AG10803 (cell line): ENCODE results near the gene PSMD4.

Source experiments
- DNase-seq: peaks from one replicate; pipeline ENCODE4 v3.0.0; 2010; ENCODE audit warnings: low read depth
- H3K4me3 ChIP-seq: 2 replicates; pipeline ENCODE4 v1.5.1; 2011; ENCODE audit warnings: mild to moderate bottlenecking, low read length, control low read depth
- TF ChIP-seq, protein P1 (sequence below): conservative IDR thresholded peaks from 2 replicates; pipeline ENCODE4 v1.5.1; 2011; ENCODE audit warnings: mild to moderate bottlenecking, low read length, control low read depth, inconsistent platforms

PSMD4 gene

DNA sequence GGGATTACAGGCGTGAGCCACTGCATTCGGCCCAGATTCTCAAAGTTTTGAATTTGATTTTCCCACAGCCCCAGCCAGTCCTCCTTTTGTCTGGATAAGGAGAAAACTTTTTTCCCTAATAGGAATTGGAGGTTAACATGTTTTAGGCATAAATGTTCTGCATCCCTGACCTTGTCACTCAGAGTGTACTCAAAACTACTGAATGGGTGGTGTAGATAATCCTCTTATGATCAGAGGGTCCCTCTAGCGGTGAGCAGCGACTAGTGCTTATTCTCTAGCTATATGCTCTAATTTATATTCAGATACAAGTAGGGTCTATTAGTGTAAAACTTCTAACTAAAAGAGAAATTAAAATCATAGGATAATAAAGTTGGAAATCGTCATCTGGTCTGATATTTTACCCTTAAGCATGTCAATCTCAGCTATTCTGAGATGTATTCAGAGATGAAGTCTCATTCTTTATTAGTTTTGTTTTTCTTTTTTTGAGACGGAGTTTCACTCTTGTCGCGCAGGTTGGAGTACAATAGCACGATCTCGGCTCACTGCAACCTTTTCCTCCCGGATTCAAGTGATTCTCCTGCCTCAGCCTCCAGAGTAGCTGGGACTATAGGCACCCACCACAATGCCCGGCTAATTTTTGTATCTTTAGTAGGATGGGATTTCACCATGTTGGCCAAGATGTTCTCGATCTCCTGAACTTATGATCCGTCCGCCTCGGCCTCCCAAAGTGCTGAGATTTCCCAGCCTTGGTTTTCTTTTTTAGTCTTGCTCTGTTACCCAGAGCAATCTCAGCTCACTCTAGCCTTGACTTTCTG, 2.7 kb upstream of the PSMD4 start:
- peak; percentile 83 for DNase-seq
- H3K4me3 ChIP-seq, result no peak overlapping the region
- TF ChIP-seq, protein P1, sequence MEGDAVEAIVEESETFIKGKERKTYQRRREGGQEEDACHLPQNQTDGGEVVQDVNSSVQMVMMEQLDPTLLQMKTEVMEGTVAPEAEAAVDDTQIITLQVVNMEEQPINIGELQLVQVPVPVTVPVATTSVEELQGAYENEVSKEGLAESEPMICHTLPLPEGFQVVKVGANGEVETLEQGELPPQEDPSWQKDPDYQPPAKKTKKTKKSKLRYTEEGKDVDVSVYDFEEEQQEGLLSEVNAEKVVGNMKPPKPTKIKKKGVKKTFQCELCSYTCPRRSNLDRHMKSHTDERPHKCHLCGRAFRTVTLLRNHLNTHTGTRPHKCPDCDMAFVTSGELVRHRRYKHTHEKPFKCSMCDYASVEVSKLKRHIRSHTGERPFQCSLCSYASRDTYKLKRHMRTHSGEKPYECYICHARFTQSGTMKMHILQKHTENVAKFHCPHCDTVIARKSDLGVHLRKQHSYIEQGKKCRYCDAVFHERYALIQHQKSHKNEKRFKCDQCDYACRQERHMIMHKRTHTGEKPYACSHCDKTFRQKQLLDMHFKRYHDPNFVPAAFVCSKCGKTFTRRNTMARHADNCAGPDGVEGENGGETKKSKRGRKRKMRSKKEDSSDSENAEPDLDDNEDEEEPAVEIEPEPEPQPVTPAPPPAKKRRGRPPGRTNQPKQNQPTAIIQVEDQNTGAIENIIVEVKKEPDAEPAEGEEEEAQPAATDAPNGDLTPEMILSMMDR, result peak; percentile 94

DNA sequence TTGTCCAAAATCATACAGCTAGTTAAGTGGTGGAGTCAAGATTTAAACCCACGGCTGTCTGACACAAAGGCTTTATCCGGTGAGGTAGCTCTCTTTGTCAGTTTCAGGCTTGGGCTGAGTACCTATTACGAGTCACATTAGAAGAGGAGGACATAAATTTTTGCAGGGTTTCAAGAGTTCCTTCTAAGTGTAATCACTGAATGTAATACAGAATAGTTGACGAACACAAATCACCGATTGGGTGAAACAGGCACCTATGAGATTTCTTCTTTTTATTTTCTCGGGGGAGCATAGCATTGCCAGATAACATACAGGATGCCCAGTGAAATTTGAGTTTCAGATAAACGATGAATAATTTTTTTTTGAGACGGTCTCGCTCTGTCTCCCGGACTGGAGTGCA, 847 bp downstream of the PSMD4 start:
- DNase-seq, result no peak
- TF ChIP-seq, protein P1, result no peak
- H3K4me3 ChIP-seq, result peak overlapping the region; percentile 87

DNA sequence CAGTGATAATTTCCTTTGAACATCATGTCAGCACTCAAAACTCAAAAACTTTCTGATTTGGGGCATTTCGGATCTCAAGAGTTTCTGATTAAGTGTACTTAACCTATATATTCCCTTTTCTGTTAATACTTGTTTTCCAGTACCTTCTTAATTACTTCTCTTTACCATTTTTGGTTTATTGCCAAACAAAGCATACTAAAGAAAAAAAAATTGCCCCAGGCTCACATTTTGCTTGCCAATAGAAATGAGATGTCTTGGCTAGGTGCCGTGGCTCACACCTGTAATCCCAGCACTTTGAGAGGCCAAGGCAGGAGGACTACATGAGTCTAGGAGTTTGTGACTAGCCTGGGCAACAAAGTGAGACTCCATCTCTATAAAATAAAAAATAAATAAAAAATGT, 4.8 kb downstream of the PSMD4 start:
- DNase-seq, result no peak
- no peak overlapping the region for H3K4me3 ChIP-seq
- TF ChIP-seq, protein P1, result no peak

DNA sequence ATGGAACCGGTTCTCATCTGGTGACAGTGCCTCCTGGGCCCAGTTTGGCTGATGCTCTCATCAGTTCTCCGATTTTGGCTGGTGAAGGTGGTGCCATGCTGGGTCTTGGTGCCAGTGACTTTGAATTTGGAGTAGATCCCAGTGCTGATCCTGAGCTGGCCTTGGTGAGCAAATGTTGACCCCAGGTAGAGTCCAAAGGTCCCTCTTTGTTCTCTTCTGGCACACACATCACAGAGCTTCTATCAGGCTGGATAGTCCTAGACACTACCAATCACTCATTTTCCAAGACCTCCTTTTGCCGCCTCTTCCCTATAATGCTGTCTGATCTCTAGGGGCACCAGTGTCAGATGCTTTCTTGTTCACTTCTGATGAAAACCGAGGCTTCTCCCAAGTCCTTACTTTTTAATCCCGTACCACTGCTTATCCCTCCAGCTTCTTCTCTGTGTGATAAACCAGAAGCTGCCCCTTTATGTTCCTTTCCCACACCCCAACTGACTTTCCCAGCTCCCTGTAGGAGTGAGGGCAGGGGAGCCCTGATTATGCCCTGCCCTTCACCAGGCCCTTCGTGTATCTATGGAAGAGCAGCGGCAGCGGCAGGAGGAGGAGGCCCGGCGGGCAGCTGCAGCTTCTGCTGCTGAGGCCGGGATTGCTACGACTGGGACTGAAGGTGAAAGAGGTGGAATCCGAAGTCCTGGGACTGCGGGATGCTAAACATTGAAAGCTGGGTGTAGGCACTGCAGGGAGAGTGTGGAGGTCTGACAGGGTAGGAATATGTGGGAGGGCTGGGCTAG, 11.1 kb downstream of the PSMD4 start:
- DNase-seq, result no peak
- TF ChIP-seq, protein P1, result no peak
- no peak overlapping the region for H3K4me3 ChIP-seq

DNA sequence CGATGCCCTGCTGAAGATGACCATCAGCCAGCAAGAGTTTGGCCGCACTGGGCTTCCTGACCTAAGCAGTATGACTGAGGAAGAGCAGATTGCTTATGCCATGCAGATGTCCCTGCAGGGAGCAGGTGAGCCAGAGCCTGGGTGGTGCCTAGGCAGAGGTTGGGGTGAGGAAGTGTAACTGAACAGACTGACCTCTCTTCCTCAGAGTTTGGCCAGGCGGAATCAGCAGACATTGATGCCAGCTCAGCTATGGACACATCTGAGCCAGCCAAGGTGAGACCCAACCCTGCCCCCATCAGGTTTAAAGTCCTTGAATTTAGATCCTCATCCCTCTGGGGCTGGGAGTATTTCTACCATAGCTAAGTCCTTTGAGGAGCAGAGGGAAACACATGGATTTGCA, 11.8 kb downstream of the PSMD4 start:
- no peak for DNase-seq
- no peak overlapping the region for H3K4me3 ChIP-seq
- TF ChIP-seq, protein P1, result no peak

DNA sequence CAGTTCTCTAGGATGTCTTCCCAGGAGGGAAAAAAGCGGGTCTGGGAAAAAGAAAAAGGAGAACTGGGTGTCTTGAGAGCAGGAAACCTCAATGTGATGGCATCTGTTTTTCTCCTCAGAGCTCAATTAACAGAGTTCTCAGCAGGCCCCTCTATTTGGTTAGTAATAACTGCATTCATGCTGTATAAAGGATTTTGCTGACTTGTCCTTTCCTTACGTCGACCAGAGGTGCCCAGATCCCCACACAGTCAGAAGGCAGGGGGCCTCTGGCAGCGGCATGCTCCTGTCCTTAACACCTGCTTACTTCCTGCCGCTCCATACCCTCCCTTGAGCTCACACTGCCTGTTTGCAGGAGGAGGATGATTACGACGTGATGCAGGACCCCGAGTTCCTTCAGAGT, 12.3 kb downstream of the PSMD4 start:
- TF ChIP-seq, protein P1, result no peak
- no peak overlapping the region for H3K4me3 ChIP-seq
- no peak for DNase-seq

DNA sequence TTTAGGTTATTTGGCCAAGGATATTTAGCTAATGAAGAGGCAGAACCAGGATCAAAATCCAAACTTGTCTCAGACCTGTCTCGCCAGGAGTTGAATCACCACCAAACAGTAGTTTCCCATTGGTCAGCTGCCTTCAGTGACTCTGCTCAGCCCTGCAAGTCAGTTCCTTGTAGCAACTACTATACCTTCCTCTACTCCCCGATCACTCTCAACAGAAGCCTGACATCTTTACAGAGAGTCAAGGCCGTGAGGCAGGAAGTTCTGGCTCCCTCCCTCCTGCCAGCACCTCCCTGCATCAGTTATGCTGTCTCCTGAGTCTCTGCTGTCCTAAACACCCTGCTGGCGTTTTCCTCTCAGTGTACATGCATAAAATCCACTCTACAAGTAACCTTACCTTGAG, 13.2 kb downstream of the PSMD4 start:
- H3K4me3 ChIP-seq, result no peak overlapping the region
- DNase-seq, result no peak
- TF ChIP-seq, protein P1, result no peak
